ENCODE results near the gene ARHGAP23.

GRCh38 chr17:38558728-38559050, 130.4 kb downstream of the ARHGAP23 start:
- no peak for TF ChIP-seq CTCF (IDR thresholded peaks at IDR 0.05; ENCODE audit: poor library complexity)
- no peak for TF ChIP-seq EZH2 (IDR thresholded peaks at IDR 0.05; ENCODE audit: borderline replicate concordance)

Data from hepatocyte (in vitro differentiated cells).